HCT116 (cell line): ENCODE measurements around the gene ARMS2.

Experiments
- POLR2A ChIP-seq: IDR thresholded peaks from 2 replicates; pipeline ENCODE4 v1.7.0; 2011; ENCODE audit warnings: borderline replicate concordance; ENCODE audit not compliant: insufficient read depth, insufficient read length; ENCODE audit errors: extremely low read depth
- RAD21 ChIP-seq: IDR thresholded peaks from 2 replicates; pipeline ENCODE4 v1.6.1; 2012; ENCODE audit warnings: low read depth, mild to moderate bottlenecking
- SIN3A ChIP-seq: IDR thresholded peaks from 2 replicates; pipeline ENCODE4 v1.6.1; 2012; ENCODE audit warnings: low read depth
- SRF ChIP-seq: IDR thresholded peaks from 2 replicates; pipeline ENCODE4 v1.6.1; 2012; ENCODE audit warnings: low read depth
- TF ChIP-seq, protein P1 (sequence below), 3 experiments: fragments of 200-600 bp in 1 of 3; sonication (generic) in 1 of 3; IDR thresholded peaks in 2 of 3; conservative IDR thresholded peaks in 1 of 3; 2 replicates each; pipeline ENCODE4 v1.5.1; 2012 to 2017; ENCODE audit warnings: low read depth in 2 of 3, low read length in 2 of 3, antibody characterized with exemption in 1 of 3, borderline replicate concordance in 1 of 3, control low read depth in 1 of 3, mild to moderate bottlenecking in 1 of 3, mixed read lengths in 1 of 3, mixed run types in 1 of 3, moderate library complexity in 1 of 3; ENCODE audit not compliant: insufficient read depth in 1 of 3
- TF ChIP-seq, protein P2 (sequence below): IDR thresholded peaks from 2 replicates; pipeline ENCODE4 v1.6.1; 2011; ENCODE audit warnings: mild to moderate bottlenecking, low read length, moderate library complexity; ENCODE audit not compliant: insufficient replicate concordance; ENCODE audit errors: extremely low read depth

- TF ChIP-seq, protein P1, sequence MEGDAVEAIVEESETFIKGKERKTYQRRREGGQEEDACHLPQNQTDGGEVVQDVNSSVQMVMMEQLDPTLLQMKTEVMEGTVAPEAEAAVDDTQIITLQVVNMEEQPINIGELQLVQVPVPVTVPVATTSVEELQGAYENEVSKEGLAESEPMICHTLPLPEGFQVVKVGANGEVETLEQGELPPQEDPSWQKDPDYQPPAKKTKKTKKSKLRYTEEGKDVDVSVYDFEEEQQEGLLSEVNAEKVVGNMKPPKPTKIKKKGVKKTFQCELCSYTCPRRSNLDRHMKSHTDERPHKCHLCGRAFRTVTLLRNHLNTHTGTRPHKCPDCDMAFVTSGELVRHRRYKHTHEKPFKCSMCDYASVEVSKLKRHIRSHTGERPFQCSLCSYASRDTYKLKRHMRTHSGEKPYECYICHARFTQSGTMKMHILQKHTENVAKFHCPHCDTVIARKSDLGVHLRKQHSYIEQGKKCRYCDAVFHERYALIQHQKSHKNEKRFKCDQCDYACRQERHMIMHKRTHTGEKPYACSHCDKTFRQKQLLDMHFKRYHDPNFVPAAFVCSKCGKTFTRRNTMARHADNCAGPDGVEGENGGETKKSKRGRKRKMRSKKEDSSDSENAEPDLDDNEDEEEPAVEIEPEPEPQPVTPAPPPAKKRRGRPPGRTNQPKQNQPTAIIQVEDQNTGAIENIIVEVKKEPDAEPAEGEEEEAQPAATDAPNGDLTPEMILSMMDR (IDR thresholded peaks at IDR 0.05 in 2 of 3, conservative IDR thresholded peaks at IDR 0.05 in 1 of 3; ENCODE audit: borderline replicate concordance in 1 of 3, insufficient read depth in 1 of 3, low read depth in 2 of 3, low read length in 2 of 3) = no peak
- no peak for TF ChIP-seq RAD21
- TF ChIP-seq POLR2A = no peak
- TF ChIP-seq, protein P2, sequence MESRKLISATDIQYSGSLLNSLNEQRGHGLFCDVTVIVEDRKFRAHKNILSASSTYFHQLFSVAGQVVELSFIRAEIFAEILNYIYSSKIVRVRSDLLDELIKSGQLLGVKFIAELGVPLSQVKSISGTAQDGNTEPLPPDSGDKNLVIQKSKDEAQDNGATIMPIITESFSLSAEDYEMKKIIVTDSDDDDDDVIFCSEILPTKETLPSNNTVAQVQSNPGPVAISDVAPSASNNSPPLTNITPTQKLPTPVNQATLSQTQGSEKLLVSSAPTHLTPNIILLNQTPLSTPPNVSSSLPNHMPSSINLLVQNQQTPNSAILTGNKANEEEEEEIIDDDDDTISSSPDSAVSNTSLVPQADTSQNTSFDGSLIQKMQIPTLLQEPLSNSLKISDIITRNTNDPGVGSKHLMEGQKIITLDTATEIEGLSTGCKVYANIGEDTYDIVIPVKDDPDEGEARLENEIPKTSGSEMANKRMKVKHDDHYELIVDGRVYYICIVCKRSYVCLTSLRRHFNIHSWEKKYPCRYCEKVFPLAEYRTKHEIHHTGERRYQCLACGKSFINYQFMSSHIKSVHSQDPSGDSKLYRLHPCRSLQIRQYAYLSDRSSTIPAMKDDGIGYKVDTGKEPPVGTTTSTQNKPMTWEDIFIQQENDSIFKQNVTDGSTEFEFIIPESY = no peak
- no peak for TF ChIP-seq SRF
- no peak for TF ChIP-seq SIN3A
These were observed 37.6 kb downstream of the ARMS2 start for GRCh38 chr10:122492006-122492405.
